HG03060 (cell line): ENCODE results near the gene LRP1B.

Experiments
- ATAC-seq: cut with Tn5 transposase; IDR thresholded peaks from one replicate; pipeline ENCODE4 v1.9.1; 2021; ENCODE audit warnings: low read depth, moderate number of reproducible peaks; ENCODE audit not compliant: unreplicated experiment

LRP1B gene

GRCh38 chr2:140604096-140604495 lies 1526.7 kb downstream of the LRP1B start:
- no peak for ATAC-seq

DNA sequence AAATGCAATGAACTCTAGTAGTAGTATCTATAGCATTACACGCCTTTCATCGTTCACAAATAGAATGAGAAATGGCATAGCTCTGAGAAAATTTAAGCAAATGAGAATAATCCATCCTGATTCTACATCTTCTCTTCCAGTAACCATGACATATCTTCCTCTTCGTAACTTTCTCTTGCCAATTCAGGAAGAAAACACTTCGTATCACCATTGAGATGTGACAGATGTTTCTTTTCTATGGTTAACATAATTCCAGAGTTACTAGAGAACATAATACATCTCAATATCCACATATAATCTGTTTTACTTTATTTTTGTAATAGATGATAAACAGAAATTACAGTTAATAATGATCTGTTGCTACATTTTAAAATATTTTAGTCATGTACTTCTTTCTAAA lies 1527.4 kb downstream of the LRP1B start:
- no peak for ATAC-seq

GRCh38 chr2:140601801-140602200 lies 1529.0 kb downstream of the LRP1B start:
- ATAC-seq: no peak

DNA sequence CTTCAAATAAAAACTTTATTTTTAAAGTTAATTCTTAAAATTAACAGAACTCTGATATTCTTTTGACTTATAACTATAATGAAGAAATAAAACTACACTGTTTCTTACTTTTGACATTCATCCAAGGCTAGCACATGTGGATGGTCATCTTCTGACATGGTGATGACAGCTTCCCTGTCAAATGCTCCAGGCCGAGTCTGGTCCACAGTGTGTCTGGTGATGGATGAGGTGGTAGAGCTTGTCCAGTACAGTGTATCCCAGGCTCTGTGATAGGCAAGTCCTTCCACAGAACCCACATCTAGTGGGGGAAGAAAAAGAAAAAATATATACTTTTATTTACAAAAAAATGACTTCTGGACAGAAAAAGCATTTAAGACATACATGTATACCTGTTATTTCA lies 1529.5 kb downstream of the LRP1B start:
- no peak for ATAC-seq

DNA sequence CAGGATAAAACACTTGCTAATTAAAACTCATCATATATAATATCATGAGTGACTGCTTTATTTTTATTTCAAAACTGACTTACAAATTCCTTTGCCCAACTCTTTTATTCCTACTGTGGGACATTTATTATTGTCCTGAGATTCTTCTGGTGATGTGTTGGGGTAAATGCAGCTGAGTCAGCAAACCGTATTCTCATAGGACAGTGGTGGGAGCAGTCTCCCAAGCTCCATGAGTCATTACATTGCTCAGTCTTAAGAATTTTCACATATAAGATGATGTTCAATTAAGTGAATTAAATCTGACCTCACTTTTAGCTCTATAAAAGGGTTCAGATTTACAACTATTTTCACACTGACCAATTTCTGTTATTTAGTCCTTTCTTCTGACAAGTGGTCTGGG lies 1530.7 kb downstream of the LRP1B start:
- no peak for ATAC-seq

DNA sequence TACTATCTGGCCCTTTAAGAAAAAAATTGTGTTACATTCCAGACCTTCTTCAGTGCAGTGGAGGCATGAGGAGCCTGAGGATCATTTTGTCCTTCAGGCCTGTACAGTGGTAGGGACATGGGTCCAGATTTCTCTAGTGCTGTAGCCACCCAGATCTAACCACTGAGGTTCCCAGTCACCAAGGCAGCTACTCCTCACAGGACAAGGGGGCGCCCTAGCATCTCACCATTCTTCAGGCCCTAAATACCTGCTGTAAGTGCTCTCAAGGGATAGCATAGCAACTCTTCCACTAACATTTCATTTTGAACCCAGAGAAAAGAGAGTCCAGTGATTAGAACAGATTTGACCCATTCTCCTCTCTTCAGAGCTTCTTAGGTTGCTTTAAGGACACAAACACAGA lies 1533.0 kb downstream of the LRP1B start:
- no peak for ATAC-seq

- ATAC-seq: no peak
Observed at GRCh38 chr2:140597205-140597604, 1533.6 kb downstream of the LRP1B start.

DNA sequence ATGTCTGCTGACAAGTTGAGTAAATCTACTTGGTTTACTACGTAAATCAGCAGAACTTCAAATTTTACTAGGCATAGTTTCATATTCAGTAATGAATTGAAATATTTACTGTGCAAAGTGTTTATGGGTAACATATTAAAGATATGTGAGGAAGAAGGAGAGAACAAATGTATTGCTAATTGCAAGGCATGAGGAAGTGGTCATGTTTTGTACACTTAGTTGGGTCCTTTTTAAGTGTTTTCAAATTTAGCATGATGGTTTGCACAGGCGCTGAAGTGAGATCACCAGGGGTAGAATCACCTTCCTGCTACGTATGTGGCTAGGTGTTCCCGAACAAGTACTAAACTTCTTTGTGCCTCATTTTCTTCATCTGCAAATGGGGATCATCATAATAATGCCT lies 1534.4 kb downstream of the LRP1B start:
- ATAC-seq: peak; percentile 75

DNA sequence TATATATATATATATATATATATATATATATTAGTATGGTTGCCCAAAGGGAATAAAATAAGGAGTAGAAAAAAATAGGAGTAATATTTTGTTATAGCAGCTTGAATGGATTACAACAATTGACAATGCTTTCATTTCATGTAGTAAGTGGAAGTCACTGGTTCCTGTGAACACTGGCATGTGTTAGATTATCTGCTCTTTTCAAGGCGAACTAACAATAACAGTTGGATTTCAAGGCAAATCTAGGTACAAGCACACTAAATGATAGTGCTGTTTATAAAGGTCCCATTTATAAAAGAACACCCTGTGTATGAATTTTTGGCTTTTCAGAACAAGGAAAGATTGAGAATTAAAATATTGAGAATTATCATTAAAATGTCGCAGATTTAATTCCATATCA lies 1535.7 kb downstream of the LRP1B start:
- ATAC-seq: no peak

GRCh38 chr2:140593132-140593531 lies 1537.7 kb downstream of the LRP1B start:
- ATAC-seq: no peak

- ATAC-seq: no peak
Observed at GRCh38 chr2:140589696-140590095, 1541.1 kb downstream of the LRP1B start.

- no peak for ATAC-seq
Observed at GRCh38 chr2:140589273-140589672, 1541.5 kb downstream of the LRP1B start.

- ATAC-seq: peak; percentile 89
Observed at GRCh38 chr2:140586379-140586778, 1544.4 kb downstream of the LRP1B start.

DNA sequence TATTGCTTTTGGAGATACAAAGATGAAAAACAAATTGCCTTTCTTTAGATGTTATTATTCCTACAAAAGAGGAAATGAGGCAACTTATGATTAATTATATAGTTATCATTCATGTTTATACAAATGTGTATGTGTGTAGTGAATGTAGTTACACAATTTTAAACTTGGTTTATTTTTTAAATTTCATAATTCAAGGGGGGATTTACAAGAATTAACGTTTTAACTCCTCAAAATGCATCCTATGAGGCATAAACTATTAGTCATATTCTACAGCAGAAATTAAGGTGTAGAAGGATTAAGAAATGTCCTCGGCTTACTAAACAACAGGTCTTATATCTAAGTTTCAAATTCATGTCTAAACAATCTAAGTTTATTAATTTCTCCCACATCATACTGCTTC lies 1545.8 kb downstream of the LRP1B start:
- ATAC-seq: no peak

DNA sequence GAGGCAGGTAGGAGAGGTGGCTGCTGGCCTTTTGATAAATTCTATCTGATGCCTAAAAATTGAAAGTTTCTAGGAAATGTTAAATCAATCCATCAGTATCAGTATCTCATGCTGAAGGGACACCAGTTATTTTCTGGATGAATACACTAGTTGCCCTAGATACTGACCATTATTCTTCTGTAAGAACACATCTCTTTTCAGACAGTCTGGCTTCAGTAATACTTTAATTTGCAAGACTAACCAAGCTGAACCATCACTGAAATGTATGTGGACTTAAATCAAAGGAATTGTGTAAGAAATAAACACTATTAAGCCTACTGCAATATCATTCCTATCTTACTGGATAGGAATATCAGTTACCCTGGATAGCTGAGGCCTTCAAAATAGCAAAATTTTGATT lies 1546.3 kb downstream of the LRP1B start:
- no peak for ATAC-seq

GRCh38 chr2:140580532-140581151 lies 1550.2 kb downstream of the LRP1B start:
- no peak for ATAC-seq

DNA sequence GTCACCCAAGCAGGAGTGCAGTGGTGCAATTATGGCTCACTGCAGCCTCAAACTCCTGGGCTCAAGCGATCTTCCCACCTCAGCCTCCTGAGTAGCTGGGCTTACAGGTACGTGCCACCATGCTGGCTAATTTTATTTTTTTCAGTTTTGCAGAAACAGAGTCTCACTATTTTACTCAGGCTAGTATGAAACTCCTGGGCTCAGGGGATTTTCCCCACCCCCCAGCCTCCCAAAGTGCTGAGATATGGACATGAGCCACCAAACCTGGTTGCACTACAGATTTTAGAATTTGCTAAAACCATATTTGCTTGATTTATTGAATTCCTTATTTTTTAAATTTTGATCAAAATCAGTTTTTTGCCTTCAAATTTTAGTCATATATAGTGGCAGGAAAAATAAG lies 1553.4 kb downstream of the LRP1B start:
- no peak for ATAC-seq

GRCh38 chr2:140567734-140568133 lies 1563.1 kb downstream of the LRP1B start:
- no peak for ATAC-seq

DNA sequence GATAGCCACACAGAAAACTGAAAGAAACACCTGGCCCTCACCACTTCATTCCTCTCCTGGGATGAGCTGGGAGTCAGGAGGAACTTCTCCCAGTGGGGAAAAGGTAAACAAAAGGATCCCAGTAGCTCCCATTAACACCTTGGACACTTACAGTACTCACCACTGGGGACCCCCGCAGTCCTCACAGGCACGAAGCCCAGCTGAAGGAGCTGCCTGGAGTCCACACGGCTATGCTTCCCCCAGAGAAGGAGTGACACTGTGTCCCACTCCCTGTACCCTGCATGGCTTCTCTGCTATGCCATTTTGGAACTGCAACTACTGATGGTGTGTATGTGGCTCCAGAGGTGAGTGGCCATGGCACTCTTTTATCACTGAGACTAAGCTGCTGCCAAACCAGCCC lies 1565.1 kb downstream of the LRP1B start:
- no peak for ATAC-seq

DNA sequence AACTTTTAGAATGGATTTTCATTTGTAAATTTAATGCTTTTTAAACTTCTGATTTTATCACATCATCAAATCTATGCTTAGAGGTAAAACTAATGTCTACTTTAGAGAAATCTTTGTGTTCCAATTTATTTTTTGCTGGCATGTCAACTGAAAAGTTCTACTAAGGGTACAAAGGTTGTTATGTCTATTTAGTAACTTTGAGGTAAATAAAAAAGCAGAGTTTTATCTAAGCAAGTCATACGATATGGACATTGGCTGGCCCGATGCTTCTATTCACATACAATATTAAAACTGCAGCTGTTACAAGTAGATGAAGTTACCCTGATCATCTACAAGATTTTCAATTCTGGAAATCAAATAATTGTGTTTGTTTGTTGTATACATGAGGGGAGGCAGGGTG lies 1575.1 kb downstream of the LRP1B start:
- no peak for ATAC-seq

GRCh38 chr2:140552634-140553033 lies 1578.2 kb downstream of the LRP1B start:
- no peak for ATAC-seq

DNA sequence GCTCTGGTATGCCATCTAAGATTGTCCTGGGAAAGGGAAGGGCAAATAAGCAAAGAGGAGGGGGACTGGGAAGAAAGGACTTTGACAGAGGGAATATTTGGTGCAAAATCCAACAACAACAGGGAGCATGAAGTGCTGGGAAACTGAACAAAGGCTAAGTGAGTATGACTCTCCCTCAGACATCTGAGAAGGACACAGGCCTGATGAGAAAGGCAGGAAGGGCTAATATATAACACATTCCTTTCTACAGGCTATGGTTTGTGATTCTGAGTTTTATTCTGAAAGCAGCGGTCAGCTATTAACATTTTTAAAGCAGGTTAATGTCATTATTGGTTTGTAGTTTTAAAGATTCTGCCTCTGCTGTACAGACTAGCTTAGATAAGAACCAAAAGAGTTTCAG lies 1579.5 kb downstream of the LRP1B start:
- ATAC-seq: no peak

- ATAC-seq: no peak
Observed at GRCh38 chr2:140550821-140551220, 1580.0 kb downstream of the LRP1B start.
